IMR-90 (cell line): ENCODE measurements around the gene TIAM2. TPM values are rescaled to one million over a fixed set of nuclear protein-coding genes. Genes with fewer than 3 reads are reported as not detected.

ENCODE experiments used
- ATAC-seq: fragments of 200-7000 bp; cut with Tn5 transposase; 2 replicates; pipeline ENCODE4 v1.9.1; 2020; ENCODE audit warnings: low read depth, mild to moderate bottlenecking, moderate library complexity
- BruUV-seq: library from RNA; stranded (reverse); fragments of 400-500 nt; replicated peaks from 2 replicates; lab custom pipeline; 2021; lab: Mats Ljungman, UMichigan
- CTCF ChIA-PET: fragments of 300-600 bp; formaldehyde crosslinking; extraction: SDS; loops from one replicate; lab custom pipeline; 2021; ENCODE audit warnings: antibody characterized with exemption; lab: Yijun Ruan, JAX
- POLR2A ChIA-PET: fragments of 300-600 bp; sonication (Branson Sonifier 250); formaldehyde crosslinking; loops from one replicate; lab custom pipeline; 2022; ENCODE audit warnings: antibody characterized with exemption; ENCODE audit not compliant: unreplicated experiment; lab: Charles Lee
- DNase-seq: peaks from one replicate; pipeline ENCODE4 v3.0.0; 2013
- H2AFZ ChIP-seq: replicated peaks from 2 replicates; pipeline ENCODE3; 2013; ENCODE audit warnings: low read length, mild to moderate bottlenecking; ENCODE audit not compliant: poor library complexity
- H2AK5ac ChIP-seq: 2 replicates; pipeline ENCODE4 v1.6.1; 2013; ENCODE audit warnings: low read depth, low read length, inconsistent platforms
- H2AK9ac ChIP-seq: replicated peaks from 2 replicates; pipeline ENCODE3; 2013; ENCODE audit warnings: mild to moderate bottlenecking, low read depth, low read length, moderate library complexity; ENCODE audit not compliant: poor library complexity
- H2BK120ac ChIP-seq: 2 replicates; pipeline ENCODE4 v1.6.1; 2013; ENCODE audit warnings: low read depth, low read length, inconsistent platforms
- H2BK15ac ChIP-seq: 3 replicates; pipeline ENCODE4 v1.6.1; 2013; ENCODE audit warnings: low read depth, low read length, inconsistent platforms
- H2BK20ac ChIP-seq: 2 replicates; pipeline ENCODE4 v1.6.1; 2013; ENCODE audit warnings: low read depth, mild to moderate bottlenecking, inconsistent platforms, low read length, moderate library complexity
- H2BK5ac ChIP-seq: 2 replicates; pipeline ENCODE4 v1.6.1; 2013; ENCODE audit warnings: mild to moderate bottlenecking, low read depth, low read length, inconsistent platforms; ENCODE audit not compliant: poor library complexity, severe bottlenecking
- H3K14ac ChIP-seq: replicated peaks from 2 replicates; pipeline ENCODE4 v1.6.1; 2013; ENCODE audit warnings: low read depth, low read length, inconsistent platforms
- H3K18ac ChIP-seq: 2 replicates; pipeline ENCODE4 v1.6.1; 2013; ENCODE audit warnings: low read depth, low read length, control low read depth
- H3K23ac ChIP-seq: 2 replicates; pipeline ENCODE4 v1.6.1; 2013; ENCODE audit warnings: low read depth, low read length, inconsistent platforms
- H3K27ac ChIP-seq: 2 replicates; pipeline ENCODE4 v1.5.1; 2013; ENCODE audit warnings: mild to moderate bottlenecking, control low read depth, low read length; ENCODE audit not compliant: insufficient read depth
- H3K27me3 ChIP-seq: 2 replicates; pipeline ENCODE4 v1.6.1; 2013; ENCODE audit warnings: low read length; ENCODE audit not compliant: control insufficient read depth, insufficient read depth
- H3K36me3 ChIP-seq: 2 replicates; pipeline ENCODE4 v1.6.1; 2013; ENCODE audit warnings: low read length, mixed read lengths; ENCODE audit not compliant: control insufficient read depth, insufficient read depth
- H3K4ac ChIP-seq: 2 replicates; pipeline ENCODE4 v1.6.1; 2013; ENCODE audit warnings: low read depth, low read length, inconsistent platforms
- H3K4me1 ChIP-seq: 2 replicates; pipeline ENCODE4 v1.6.1; 2013; ENCODE audit warnings: low read length, mixed read lengths; ENCODE audit not compliant: control insufficient read depth, insufficient read depth
- H3K4me2 ChIP-seq: 2 replicates; pipeline ENCODE4 v1.6.1; 2013; ENCODE audit warnings: low read depth, mild to moderate bottlenecking, control low read depth, low read length, moderate library complexity
- H3K4me3 ChIP-seq: 2 replicates; pipeline ENCODE4 v1.5.1; 2013; ENCODE audit warnings: low read depth, mild to moderate bottlenecking, control low read depth, low read length, moderate library complexity; ENCODE audit not compliant: insufficient read depth
- H3K56ac ChIP-seq: 2 replicates; pipeline ENCODE4 v1.6.1; 2013; ENCODE audit warnings: low read length, inconsistent platforms; ENCODE audit not compliant: insufficient read depth; ENCODE audit errors: extremely low read depth
- H3K79me1 ChIP-seq, 2 experiments: 2 replicates each; pipeline ENCODE4 v1.6.1; 2013; ENCODE audit warnings: low read length in 2 of 2, inconsistent platforms in 1 of 2, low read depth in 1 of 2
- H3K9ac ChIP-seq: 2 replicates; pipeline ENCODE4 v1.6.1; 2013; ENCODE audit warnings: low read depth, low read length, control low read depth
- H3K9me1 ChIP-seq: 2 replicates; pipeline ENCODE4 v1.6.1; 2013; ENCODE audit warnings: low read length, inconsistent platforms; ENCODE audit not compliant: insufficient read depth
- H3K9me3 ChIP-seq: 2 replicates; pipeline ENCODE4 v1.6.1; 2013; ENCODE audit warnings: low read length; ENCODE audit not compliant: control insufficient read depth, insufficient read depth
- H4K20me1 ChIP-seq: 2 replicates; pipeline ENCODE4 v1.6.1; 2013; ENCODE audit warnings: low read length, inconsistent platforms; ENCODE audit not compliant: insufficient read depth
- H4K5ac ChIP-seq: 2 replicates; pipeline ENCODE4 v1.6.1; 2013; ENCODE audit warnings: mild to moderate bottlenecking, low read depth, low read length, control low read depth
- H4K8ac ChIP-seq, 2 experiments: 2 replicates each; pipeline ENCODE4 v1.6.1; 2013; ENCODE audit warnings: low read depth in 2 of 2, low read length in 2 of 2, control low read depth in 1 of 2, inconsistent platforms in 1 of 2
- H4K91ac ChIP-seq: 2 replicates; pipeline ENCODE4 v1.6.1; 2013; ENCODE audit warnings: low read depth, low read length, inconsistent platforms; ENCODE audit not compliant: insufficient read depth
- NFE2L2 ChIP-seq: fragments of 150-350 bp; IDR thresholded peaks from 2 replicates; pipeline ENCODE4 v1.6.1; 2016; ENCODE audit warnings: low read depth, mild to moderate bottlenecking, low read length
- POLR2A ChIP-seq: IDR thresholded peaks from 2 replicates; pipeline ENCODE4 v1.6.1; 2012; ENCODE audit warnings: mild to moderate bottlenecking, low read depth, low read length
- WGBS, 2 experiments: methylation state at CpG; one replicate each; pipeline versions ENCODE4 v1.1.5 to v1.1.7; 2013; ENCODE audit warnings: missing lambda C conversion rate in 2 of 2; ENCODE audit not compliant: insufficient read length in 1 of 2; ENCODE audit errors: extremely low coverage in 2 of 2; 5-methylcytosine and 5-hydroxymethylcytosine counted together
- dilution Hi-C: fragments of 300-500 bp; cut with HindIII; formaldehyde crosslinking; loops from one replicate; pipeline ENCODE4 v1.14.3; 2018; ENCODE audit warnings: low sequenced_read_pairs; ENCODE audit not compliant: unreplicated experiment
- in situ Hi-C: fragments of 300-500 bp; cut with MboI; formaldehyde crosslinking; loops from 3 replicates; pipeline ENCODE4 v1.14.3; 2019; ENCODE audit warnings: low sequenced_read_pairs, inconsistent platforms, mixed read lengths
- intact Hi-C: fragments of 100-400 bp; cut with micrococcal nuclease; formaldehyde crosslinking; loops from 2 replicates; pipeline ENCODE4 v1.10.0; 2022
- polyA plus RNA-seq, 3 experiments: library from polyadenylated mRNA; depleted of rRNA; stranded (reverse); fragments of >200 nt; gene quantifications; 2 replicates each; pipeline ENCODE4 v1.2.3, GENCODE V29; 2012; ENCODE audit warnings: low replicate concordance in 1 of 3
- total RNA-seq: library from RNA; depleted of rRNA; stranded (reverse); fragments of >200 nt; gene quantifications from 2 replicates; pipeline ENCODE4 v1.2.3, GENCODE V29; 2012

Gene TIAM2
- total and polyA plus RNA-seq, 2 of the 4 experiments (the other 2 are of a cell fraction): 3.1 to 4.7 TPM

DNA sequence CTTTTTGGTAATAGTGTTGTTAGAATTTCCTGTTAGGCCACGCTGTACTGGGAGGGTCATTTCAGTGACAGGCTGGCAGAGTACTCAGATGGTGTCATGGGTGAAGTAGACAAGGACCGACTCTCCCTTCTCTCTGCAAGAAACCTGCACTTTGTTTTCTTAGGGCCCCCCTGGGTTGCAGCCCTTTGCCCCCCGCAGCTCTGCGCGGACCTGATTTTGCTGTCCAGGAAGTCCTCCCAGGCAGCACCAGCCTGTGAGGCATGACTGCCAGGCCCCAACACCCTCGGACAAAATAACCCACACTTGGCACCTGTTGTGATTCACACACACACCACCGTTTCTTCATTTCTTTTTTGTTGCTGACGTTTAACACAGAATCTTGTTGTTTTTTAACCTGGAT is 246.9 kb downstream of the TIAM2 start:
- H2BK120ac ChIP-seq: no peak overlapping the region
- dilution Hi-C loops (no loop called here), intact Hi-C loops (no loop called here), in situ Hi-C loops (loop anchor here (10.0 kb wide), 1 partner anchor 567 kb away; no protein-coding TSS in a partner anchor)
- no peak overlapping the region for H2BK15ac ChIP-seq
- H3K4me1 ChIP-seq: peaks cover 4% of the 10 kb centered on the region; the same call in 1 of the 2 replicates
- H3K14ac ChIP-seq: no peak overlapping the region
- H3K27ac ChIP-seq: no peak overlapping the region
- H3K4me3 ChIP-seq: no peak overlapping the region
- BruUV-seq: no TSS peak
- no peak overlapping the region for H3K18ac ChIP-seq
- no peak overlapping the region for H2AK9ac ChIP-seq
- no peak overlapping the region for H4K91ac ChIP-seq
- peaks cover 9% of the 10 kb centered on the region; the same call in 1 of the 2 replicates for H3K9me1 ChIP-seq
- H3K9ac ChIP-seq: no peak overlapping the region
- H2BK5ac ChIP-seq: no peak overlapping the region
- H3K56ac ChIP-seq: no peak overlapping the region
- H3K4me2 ChIP-seq: no peak overlapping the region
- TF ChIP-seq POLR2A (no peak), NFE2L2 (no peak)
- H3K9me3 ChIP-seq: no peaks in the 10 kb centered on the region; the same call in 1 of the 2 replicates
- H4K20me1 ChIP-seq: no peaks in the 10 kb centered on the region
- 75% methylated on average over 5 of the region's 8 CpGs; no CpG with 5 or more reads in 1 of the 2 experiments for WGBS, 2 experiments
- DNase-seq: no peak
- no peak for ATAC-seq
- no peaks in the 10 kb centered on the region for H3K27me3 ChIP-seq
- no peaks in the 10 kb centered on the region for H3K79me1 ChIP-seq
- H2BK20ac ChIP-seq: no peak overlapping the region
- H3K36me3 ChIP-seq: no peaks in the 10 kb centered on the region
- ChIA-PET POLR2A (no interaction called here), CTCF (no interaction called here)
- H2AFZ ChIP-seq: no peak overlapping the region
- H4K5ac ChIP-seq: no peak overlapping the region
- H2AK5ac ChIP-seq: no peak overlapping the region
- no peak overlapping the region for H3K4ac ChIP-seq
- no peak overlapping the region for H4K8ac ChIP-seq
- H3K23ac ChIP-seq: no peak overlapping the region
